Erythroblast (primary cell): Measurements from ENCODE around the gene PLCH1.

ENCODE experiments used
- DNase-seq, 2 experiments: peaks; one replicate each; lab custom pipeline; 2025; lab: John Stamatoyannopoulos, UW
- GATA1 ChIP-seq: IDR thresholded peaks from 2 replicates; pipeline ENCODE4 v1.6.1; 2011; ENCODE audit warnings: low read depth, mild to moderate bottlenecking, control low read depth, low read length, moderate library complexity
- POLR2A ChIP-seq: IDR thresholded peaks from 2 replicates; pipeline ENCODE4 v1.6.1; 2011; ENCODE audit warnings: mild to moderate bottlenecking, low read length

PLCH1 gene

GRCh38 chr3:155391551-155391958 is 353.3 kb downstream of the PLCH1 start:
- TF ChIP-seq GATA1 (no peak), POLR2A (no peak)
- no peak for DNase-seq

GRCh38 chr3:155391104-155391503 is 353.8 kb downstream of the PLCH1 start:
- no peak for DNase-seq
- no peak for TF ChIP-seq GATA1
- TF ChIP-seq POLR2A = no peak

GRCh38 chr3:155390351-155390750 is 354.5 kb downstream of the PLCH1 start:
- TF ChIP-seq GATA1 (no peak), POLR2A (no peak)
- no peak for DNase-seq

GRCh38 chr3:155388417-155388816 is 356.5 kb downstream of the PLCH1 start:
- TF ChIP-seq POLR2A (no peak), GATA1 (no peak)
- no peak for DNase-seq

DNA sequence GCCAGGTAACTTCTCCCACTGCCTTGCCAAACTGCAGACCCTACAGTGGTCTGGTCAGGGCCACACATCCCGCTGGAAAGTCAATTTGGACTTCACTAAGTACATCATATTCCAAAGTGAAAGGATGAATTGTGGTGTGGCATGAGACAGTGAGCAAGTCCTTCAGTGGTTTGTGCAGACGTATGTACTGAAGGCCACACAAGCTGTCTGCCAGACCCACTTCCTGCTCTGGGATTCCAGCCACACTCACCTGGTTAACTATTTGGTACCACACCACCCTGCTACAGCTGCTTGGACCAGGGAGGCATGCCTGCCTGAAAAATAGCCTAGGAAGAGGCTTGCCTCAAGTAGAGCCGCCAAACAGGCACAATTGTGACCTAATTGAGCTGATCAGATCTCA is 357.3 kb downstream of the PLCH1 start:
- TF ChIP-seq POLR2A (no peak), GATA1 (no peak)
- no peak for DNase-seq

DNA sequence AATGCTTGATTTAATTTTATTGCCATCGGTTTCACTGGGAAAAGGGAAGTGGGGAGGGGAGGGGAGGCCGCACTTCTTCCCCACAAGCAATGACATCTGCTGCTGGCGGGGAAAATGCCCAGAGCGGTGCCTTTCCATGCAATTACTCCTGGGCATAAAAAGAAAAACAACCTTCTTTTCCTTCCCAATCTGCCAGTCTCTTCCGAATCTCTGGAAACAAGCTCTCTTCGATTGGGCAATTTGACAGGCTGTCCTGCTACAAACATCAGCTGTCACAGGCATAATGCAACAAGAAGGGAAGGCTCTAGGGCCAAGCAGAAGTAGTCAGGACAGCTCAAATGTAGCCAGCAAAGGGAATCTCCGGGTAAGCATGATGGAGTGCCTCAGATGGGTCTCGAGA is 358.0 kb downstream of the PLCH1 start:
- no peak for DNase-seq
- no peak for TF ChIP-seq POLR2A
- no peak for TF ChIP-seq GATA1

GRCh38 chr3:155385896-155386625 is 358.8 kb downstream of the PLCH1 start:
- DNase-seq = no peak
- TF ChIP-seq POLR2A (no peak), GATA1 (no peak)

GRCh38 chr3:155382396-155383042 is 362.4 kb downstream of the PLCH1 start:
- peak; percentile 56 to 69 for DNase-seq
- TF ChIP-seq GATA1 (no peak), POLR2A (no peak)

DNA sequence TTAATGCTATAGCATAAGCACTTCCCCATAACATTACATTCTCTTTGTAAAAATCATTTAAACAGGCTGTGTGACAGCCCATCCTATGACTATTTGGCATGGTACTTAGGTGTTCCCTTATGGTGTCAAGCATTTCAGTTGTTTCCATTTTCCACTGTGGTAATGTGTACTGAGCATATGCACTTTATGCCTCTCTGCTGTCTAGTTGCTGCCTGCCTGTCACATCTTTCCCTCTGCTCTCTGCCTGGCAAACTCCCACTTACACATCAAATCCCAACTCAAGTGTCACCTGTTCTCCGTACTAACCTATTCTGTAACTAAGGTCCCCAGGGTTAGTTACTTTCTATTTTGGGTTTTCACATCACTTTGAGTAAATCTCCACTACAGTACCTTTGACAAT is 367.0 kb downstream of the PLCH1 start:
- TF ChIP-seq POLR2A (no peak), GATA1 (no peak)
- DNase-seq = no peak

DNA sequence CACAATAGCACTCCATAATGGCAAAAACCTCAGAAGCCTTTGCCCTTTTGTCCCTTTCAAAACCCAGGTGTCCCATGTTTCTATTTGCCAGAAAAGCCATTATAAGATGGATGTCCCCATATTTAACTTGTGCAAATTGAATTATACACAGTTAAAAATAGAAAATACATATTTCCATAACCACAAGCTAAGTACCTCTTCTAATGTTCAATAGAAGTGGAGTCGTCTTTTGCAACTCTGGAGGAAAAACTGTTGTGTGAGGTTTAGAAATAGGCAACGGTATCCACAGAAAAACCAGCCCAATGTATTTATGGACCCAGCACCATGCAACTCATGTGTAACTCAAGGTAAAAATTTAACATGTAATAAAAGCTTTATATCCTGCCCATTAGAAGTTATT is 367.8 kb downstream of the PLCH1 start:
- DNase-seq = no peak
- no peak for TF ChIP-seq POLR2A
- no peak for TF ChIP-seq GATA1

DNA sequence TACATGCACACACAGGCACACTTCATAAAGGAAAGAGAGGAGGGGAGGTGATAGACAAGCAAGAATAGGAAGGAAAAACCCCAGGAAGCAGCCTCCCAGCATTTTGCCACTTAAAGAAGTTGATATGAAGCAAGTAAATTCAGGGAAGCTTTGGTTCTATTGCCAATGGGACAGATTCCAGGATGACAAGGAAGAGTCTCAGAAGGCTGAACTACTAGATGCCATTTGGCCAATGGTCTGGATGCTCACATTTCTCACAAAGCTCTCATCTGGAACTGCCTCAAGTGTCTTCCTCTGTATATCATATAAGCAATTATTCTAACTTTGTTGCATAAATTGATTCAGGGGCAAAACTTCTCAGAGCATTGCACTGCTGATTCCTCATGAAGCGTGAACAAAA is 372.6 kb downstream of the PLCH1 start:
- TF ChIP-seq GATA1 = no peak
- TF ChIP-seq POLR2A = no peak
- no peak for DNase-seq

DNA sequence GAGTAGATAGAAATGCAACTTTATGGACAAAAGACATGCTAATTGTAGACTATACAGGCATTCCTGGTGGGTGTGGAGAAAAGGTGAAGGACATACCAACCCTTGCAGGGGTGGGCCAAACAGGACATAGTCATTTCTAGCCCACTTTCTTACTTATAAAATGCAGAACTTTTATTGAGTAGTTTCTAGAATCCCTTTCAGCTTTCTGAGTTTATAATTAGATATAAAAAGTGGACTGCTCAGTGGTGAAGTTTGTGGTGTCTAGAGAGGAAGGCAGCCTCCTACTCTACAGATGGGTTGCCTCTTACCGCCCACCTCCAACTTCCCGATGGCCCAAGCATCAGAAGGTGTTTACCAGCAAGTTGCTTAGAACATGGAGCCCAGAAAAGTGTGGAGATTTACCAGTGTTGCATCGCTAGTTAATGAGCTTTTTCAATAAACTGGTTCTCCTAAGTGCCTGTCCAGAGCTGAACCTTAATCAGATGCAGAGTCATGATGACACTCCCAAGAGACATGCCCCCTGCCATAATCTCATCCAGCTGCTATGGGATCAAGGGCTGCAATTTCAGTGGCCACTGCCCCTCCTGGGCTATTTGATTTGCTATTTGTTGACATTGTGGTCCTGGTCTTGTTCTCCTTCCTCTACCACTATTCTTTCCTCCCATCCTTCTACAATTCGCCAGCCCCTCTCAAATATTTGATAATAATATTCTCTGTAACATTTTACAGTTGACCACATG is 373.9 kb downstream of the PLCH1 start:
- TF ChIP-seq GATA1 = no peak
- TF ChIP-seq POLR2A = no peak
- peak; percentile 43 to 57 for DNase-seq

DNA sequence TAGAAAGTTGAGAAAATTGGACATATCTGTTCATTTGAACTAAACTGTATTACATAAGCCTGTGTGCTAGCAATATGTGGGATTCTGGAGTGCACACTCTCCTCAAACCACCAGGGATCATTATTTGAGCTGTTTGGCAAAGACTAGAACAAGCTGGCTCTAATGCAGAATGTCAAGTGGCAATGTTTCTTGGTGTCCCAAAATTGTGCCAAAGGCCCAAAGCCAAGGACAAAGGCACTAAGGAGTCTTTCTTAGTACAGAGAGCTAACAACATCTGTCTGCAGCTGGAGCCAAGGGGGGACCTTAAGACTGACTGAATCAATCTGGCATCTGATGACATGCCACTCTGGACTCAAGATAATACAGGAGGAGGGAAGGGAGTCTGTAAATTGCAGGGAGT is 374.7 kb downstream of the PLCH1 start:
- TF ChIP-seq POLR2A (no peak), GATA1 (no peak)
- DNase-seq = no peak

- DNase-seq = no peak
- no peak for TF ChIP-seq POLR2A
- TF ChIP-seq GATA1 = no peak
Measured at GRCh38 chr3:155369735-155370134, 375.1 kb downstream of the PLCH1 start.

GRCh38 chr3:155369244-155369643 is 375.6 kb downstream of the PLCH1 start:
- DNase-seq = no peak
- TF ChIP-seq GATA1 (no peak), POLR2A (no peak)
